Measurements from ENCODE around the gene DSCAML1. TPM values are rescaled to one million over a fixed set of nuclear protein-coding genes. Genes with fewer than 3 reads are reported as not detected.

Gene DSCAML1
- total and polyA plus RNA-seq, 8 donors: 0.08 to 2.9 (median 0.45) TPM

DNA sequence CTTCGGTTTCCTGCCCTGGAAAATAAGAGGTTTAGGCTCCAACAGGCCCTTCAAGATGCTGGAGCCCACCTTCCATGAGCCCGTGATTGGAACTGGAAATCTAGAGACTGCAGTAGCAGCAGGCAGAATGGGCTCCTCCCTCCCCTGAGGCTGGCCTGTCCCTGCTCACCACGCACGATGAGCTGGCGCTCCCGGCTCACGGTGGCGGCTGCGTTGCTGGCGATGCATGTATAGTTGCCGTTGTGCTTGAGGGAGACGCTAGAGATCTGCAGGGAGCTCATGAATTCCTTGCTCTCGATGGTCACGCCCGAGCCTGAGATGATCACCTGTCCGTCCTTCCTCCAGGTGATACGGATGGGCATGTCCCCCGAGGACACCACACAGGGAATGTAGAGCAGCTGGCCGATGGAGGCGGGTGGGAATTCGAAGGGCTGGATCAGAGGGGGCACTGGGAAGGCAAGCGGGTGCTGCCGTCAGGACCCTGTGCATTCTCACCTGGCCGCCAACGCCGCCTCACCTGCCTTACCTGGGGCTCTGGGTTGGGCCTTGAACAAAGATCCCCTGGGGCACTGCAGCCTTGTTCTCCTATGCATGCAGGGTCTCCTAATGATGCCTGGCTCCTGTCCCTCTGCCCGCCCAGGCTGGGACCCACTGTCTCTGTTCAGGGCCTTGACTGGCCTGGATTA lies 291.6 kb downstream of the DSCAML1 start:
- H3K4me1 ChIP-seq: no peaks in the 10 kb centered on the region
- H3K4me3 ChIP-seq: no peak overlapping the region
- no peaks in the 10 kb centered on the region for H3K9me3 ChIP-seq
- DNase-seq: no peak
- intact Hi-C loops (cut with DNase I; ENCODE audit: low total_unique reads): no loop called here
- H3K27me3 ChIP-seq: peaks cover 0 to 27% (median 0%) of the 10 kb centered on the region in 3 donors
- peaks cover 0 to 33% (median 0%) of the 10 kb centered on the region in 4 donors for H3K36me3 ChIP-seq
- no peak for TF ChIP-seq EP300 (IDR thresholded peaks at IDR 0.05)
- TF ChIP-seq, protein P1, sequence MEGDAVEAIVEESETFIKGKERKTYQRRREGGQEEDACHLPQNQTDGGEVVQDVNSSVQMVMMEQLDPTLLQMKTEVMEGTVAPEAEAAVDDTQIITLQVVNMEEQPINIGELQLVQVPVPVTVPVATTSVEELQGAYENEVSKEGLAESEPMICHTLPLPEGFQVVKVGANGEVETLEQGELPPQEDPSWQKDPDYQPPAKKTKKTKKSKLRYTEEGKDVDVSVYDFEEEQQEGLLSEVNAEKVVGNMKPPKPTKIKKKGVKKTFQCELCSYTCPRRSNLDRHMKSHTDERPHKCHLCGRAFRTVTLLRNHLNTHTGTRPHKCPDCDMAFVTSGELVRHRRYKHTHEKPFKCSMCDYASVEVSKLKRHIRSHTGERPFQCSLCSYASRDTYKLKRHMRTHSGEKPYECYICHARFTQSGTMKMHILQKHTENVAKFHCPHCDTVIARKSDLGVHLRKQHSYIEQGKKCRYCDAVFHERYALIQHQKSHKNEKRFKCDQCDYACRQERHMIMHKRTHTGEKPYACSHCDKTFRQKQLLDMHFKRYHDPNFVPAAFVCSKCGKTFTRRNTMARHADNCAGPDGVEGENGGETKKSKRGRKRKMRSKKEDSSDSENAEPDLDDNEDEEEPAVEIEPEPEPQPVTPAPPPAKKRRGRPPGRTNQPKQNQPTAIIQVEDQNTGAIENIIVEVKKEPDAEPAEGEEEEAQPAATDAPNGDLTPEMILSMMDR (IDR thresholded peaks at IDR 0.05): no peak
- no peak for TF ChIP-seq POLR2A (IDR thresholded peaks at IDR 0.05)
- no peak for TF ChIP-seq POLR2AphosphoS5 (IDR thresholded peaks at IDR 0.05)
- 89 to 93% (median 90%) methylated on average over 23 to 27 of the region's 27 CpGs for WGBS, 5 donors
- H3K27ac ChIP-seq: no peak overlapping the region

DNA sequence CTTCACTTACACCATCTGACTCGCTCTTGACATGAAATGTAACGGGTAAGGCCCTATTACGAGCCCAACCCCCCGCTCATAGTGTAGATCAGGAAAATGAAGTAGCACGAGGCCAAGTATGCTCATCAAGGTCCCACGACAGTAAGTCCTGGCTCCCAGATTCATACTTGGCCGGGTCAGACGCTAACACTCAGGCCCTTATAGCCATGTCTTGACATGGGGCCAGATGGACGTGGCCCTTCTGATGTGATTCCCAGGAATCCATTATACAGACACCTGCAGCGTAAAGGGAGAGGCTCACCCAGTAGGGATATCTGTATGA lies 294.3 kb downstream of the DSCAML1 start:
- peaks cover 0 to 35% (median 0%) of the 10 kb centered on the region in 4 donors for H3K36me3 ChIP-seq
- 70 to 81% (median 72%) methylated on average over 9 to 10 of the region's 10 CpGs for WGBS, 5 donors
- TF ChIP-seq POLR2AphosphoS5 (IDR thresholded peaks at IDR 0.05) (no peak), POLR2A (IDR thresholded peaks at IDR 0.05) (no peak), EP300 (IDR thresholded peaks at IDR 0.05) (no peak)
- TF ChIP-seq, protein P1 (IDR thresholded peaks at IDR 0.05): no peak
- DNase-seq: no peak
- peaks cover 0 to 23% (median 0%) of the 10 kb centered on the region in 3 donors for H3K27me3 ChIP-seq
- intact Hi-C loops (cut with DNase I; ENCODE audit: low total_unique reads): no loop called here
- H3K4me3 ChIP-seq: no peak overlapping the region
- H3K9me3 ChIP-seq: no peaks in the 10 kb centered on the region
- H3K27ac ChIP-seq: no peak overlapping the region
- H3K4me1 ChIP-seq: no peaks in the 10 kb centered on the region

DNA sequence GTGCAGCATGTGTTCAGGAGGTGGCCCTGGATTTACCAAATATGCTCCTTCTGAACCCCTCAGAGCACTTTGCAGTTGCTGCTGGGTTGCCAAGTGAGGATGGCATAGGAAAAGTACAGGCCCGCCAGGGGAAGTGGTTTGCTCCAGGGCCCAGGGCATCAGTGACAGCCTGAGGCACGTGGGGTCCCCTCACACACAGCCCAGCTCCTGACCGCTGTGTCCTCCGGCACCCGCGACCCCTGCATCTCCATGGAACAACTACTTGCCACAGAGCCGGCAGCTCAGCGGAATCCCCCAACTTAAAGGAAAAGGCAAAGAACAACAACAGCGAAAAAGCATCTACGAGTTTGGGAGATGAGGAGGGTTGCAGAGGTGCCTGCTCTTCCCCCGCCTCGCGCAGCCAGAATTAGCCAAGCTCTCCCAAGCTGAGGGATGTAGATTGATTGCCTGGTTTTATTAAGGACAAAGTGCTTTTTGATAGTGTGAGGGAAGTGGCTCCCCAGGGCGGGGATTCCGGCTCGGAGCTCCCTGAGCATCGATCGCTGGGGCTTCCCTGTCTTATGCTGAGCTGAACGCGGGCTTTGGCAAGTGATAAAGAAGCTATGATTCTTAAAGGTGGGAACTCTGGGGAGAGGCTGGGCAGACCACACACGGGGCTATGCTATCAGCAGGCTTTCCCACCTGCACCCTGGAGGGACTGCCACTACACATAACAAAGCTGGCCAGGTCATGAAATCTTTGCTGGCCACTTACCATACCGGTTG lies 294.8 kb downstream of the DSCAML1 start:
- no peak for DNase-seq
- Histone ChIP-seq H3K4me3 (no peak overlapping the region), H3K4me1 (no peaks in the 10 kb centered on the region), H3K27me3 (peaks cover 0 to 26% (median 0%) of the 10 kb centered on the region in 3 donors), H3K27ac (no peak overlapping the region), H3K9me3 (no peaks in the 10 kb centered on the region), H3K36me3 (peaks cover 0 to 35% (median 0%) of the 10 kb centered on the region in 4 donors)
- TF ChIP-seq POLR2A (IDR thresholded peaks at IDR 0.05) (no peak), EP300 (IDR thresholded peaks at IDR 0.05) (no peak), POLR2AphosphoS5 (IDR thresholded peaks at IDR 0.05) (no peak)
- TF ChIP-seq, protein P1 (IDR thresholded peaks at IDR 0.05): no peak
- intact Hi-C loops (cut with DNase I; ENCODE audit: low total_unique reads): no loop called here
- 48 to 69% (median 54%) methylated on average over 16 to 22 of the region's 22 CpGs for WGBS, 5 donors

DNA sequence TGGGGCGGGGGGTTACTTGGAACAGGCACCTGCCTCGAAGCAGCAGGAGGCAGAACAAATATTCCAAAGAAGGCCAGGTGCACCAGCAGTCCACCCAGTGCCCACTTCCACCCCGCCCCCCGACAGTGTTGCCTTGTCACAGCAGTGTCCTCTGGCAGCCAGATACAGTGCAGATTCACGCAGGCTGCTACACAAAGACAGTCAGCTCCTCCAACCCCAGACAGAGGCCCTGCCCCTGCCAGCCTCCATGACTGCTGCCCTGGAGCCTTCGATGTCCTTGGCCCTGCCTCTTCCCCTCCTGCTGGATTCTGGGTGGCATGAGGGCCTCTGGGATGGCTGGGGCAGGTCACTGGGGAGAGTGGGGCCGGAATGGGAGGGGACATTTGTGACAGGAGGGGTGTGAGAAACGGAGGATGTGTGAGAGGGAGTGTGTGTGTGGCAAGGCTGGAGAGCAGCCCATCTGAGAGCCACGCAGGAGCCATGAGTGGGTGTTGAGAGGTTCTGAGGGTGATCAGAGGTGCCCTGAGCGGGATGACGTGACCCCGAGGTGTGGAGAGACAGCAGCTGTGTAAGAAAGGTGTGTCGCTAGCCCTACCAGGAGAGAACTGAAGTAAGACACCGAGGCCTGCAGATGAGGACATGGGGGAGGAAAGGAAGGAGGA lies 295.6 kb downstream of the DSCAML1 start:
- 69 to 74% (median 69%) methylated on average over 14 of the region's 14 CpGs for WGBS, 5 donors
- H3K27ac ChIP-seq: no peak overlapping the region
- intact Hi-C loops (cut with DNase I; ENCODE audit: low total_unique reads): no loop called here
- H3K36me3 ChIP-seq: peaks cover 0 to 35% (median 0%) of the 10 kb centered on the region in 4 donors
- H3K4me3 ChIP-seq: no peak overlapping the region
- DNase-seq: no peak
- no peaks in the 10 kb centered on the region for H3K9me3 ChIP-seq
- TF ChIP-seq, protein P1 (IDR thresholded peaks at IDR 0.05): no peak
- TF ChIP-seq EP300 (IDR thresholded peaks at IDR 0.05) (no peak), POLR2A (IDR thresholded peaks at IDR 0.05) (no peak), POLR2AphosphoS5 (IDR thresholded peaks at IDR 0.05) (no peak)
- no peaks in the 10 kb centered on the region for H3K4me1 ChIP-seq
- H3K27me3 ChIP-seq: peaks cover 0 to 26% (median 0%) of the 10 kb centered on the region in 3 donors
